ENCODE measurements around the gene SLC12A5. TPM values are rescaled to one million over a fixed set of nuclear protein-coding genes. Genes with fewer than 3 reads are reported as not detected.

SLC12A5 gene
- total RNA-seq, 4 donors from 2014 or later, result not detected

DNA sequence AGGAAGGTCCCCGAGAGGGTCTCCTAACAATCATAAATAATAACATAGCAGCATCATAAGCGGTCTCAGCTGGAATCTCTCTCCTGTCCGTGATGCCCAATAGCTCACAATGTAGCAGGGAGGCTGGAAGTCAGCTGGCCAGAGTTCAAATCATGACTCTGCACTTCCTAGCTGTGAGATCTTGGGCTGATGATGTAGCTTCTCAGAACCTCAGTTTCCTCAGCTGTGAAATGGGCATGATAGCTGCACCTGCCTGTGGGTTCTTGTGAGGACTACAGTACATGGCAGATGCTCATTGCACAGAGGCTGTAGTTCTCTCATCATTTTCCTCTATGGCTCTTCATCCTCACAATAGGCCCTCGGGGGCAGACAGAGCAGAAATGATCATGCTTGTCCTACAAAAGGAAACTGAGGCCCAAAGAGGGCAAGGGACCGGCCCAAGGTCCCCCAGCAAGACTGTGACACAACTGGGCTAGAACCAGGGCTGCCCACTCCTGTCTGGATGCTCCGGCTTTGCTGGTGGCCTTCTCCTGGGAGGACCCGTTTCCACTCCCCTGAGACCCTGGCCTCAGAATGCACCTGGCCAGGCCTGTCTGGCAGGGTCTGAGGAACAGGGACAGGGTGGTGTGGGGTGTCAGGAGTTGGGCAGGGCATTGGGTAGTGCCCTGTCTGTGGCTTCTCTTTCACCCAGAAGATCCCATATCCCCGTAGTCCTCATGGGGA is 17.7 kb downstream of the SLC12A5 start:
- no peaks in the 10 kb centered on the region for H3K36me3 ChIP-seq
- in situ Hi-C loops (cut with MboI; ENCODE audit: low sequenced_read_pairs in 4 of 4), result no loop called here
- TF ChIP-seq, protein P1, sequence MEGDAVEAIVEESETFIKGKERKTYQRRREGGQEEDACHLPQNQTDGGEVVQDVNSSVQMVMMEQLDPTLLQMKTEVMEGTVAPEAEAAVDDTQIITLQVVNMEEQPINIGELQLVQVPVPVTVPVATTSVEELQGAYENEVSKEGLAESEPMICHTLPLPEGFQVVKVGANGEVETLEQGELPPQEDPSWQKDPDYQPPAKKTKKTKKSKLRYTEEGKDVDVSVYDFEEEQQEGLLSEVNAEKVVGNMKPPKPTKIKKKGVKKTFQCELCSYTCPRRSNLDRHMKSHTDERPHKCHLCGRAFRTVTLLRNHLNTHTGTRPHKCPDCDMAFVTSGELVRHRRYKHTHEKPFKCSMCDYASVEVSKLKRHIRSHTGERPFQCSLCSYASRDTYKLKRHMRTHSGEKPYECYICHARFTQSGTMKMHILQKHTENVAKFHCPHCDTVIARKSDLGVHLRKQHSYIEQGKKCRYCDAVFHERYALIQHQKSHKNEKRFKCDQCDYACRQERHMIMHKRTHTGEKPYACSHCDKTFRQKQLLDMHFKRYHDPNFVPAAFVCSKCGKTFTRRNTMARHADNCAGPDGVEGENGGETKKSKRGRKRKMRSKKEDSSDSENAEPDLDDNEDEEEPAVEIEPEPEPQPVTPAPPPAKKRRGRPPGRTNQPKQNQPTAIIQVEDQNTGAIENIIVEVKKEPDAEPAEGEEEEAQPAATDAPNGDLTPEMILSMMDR (IDR thresholded peaks at IDR 0.05 in 4 of 5, conservative IDR thresholded peaks at IDR 0.05 in 1 of 5), result no peak
- no peak for TF ChIP-seq POLR2A (IDR thresholded peaks at IDR 0.05)
- ATAC-seq (no peak), DNase-seq (no peak)
- H3K27me3 ChIP-seq, result peaks cover 0 to 2% (median 0%) of the 10 kb centered on the region in 3 donors
- H3K4me1 ChIP-seq, result no peaks in the 10 kb centered on the region
- no peak overlapping the region for H3K4me3 ChIP-seq
- intact Hi-C loops (cut with DNase I; ENCODE audit: low total_unique reads), result no loop called here
- no peaks in the 10 kb centered on the region for H3K9me3 ChIP-seq
- H3K27ac ChIP-seq, result no peak overlapping the region

GRCh38 chr20:46047821-46048220 is 18.8 kb downstream of the SLC12A5 start:
- no peak overlapping the region for H3K4me3 ChIP-seq
- H3K27ac ChIP-seq, result no peak overlapping the region
- H3K4me1 ChIP-seq, result no peaks in the 10 kb centered on the region
- in situ Hi-C loops (cut with MboI; ENCODE audit: low sequenced_read_pairs in 4 of 4) (no loop called here), intact Hi-C loops (cut with DNase I; ENCODE audit: low total_unique reads) (no loop called here)
- no peaks in the 10 kb centered on the region for H3K36me3 ChIP-seq
- DNase-seq (no peak), ATAC-seq (no peak)
- no peaks in the 10 kb centered on the region for H3K9me3 ChIP-seq
- peaks cover 0 to 2% (median 0%) of the 10 kb centered on the region in 3 donors for H3K27me3 ChIP-seq
- TF ChIP-seq POLR2A (IDR thresholded peaks at IDR 0.05), result no peak
- TF ChIP-seq, protein P1 (IDR thresholded peaks at IDR 0.05 in 4 of 5, conservative IDR thresholded peaks at IDR 0.05 in 1 of 5), result no peak

DNA sequence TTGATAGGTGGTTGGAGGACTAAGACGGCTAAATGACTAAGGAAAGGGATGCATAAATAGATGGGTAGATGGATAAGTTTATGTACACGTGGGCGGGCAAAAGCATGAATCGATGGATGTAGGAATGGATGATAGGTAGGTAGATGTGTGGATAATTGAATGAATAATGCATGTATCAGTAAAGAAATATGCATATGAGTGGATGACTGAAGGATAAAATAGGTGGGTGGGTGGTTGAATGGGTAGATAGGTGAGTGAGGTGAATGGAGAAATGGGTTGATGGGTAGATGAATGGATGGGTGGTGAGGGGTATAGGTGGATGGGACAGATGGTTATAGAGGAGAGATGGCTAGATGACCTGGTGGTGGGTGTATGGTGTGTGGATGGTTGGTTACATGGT is 20.2 kb downstream of the SLC12A5 start:
- no peaks in the 10 kb centered on the region for H3K36me3 ChIP-seq
- H3K4me1 ChIP-seq, result no peaks in the 10 kb centered on the region
- DNase-seq (no peak), ATAC-seq (no peak)
- H3K9me3 ChIP-seq, result no peaks in the 10 kb centered on the region
- no peak for TF ChIP-seq POLR2A (IDR thresholded peaks at IDR 0.05)
- TF ChIP-seq, protein P1 (IDR thresholded peaks at IDR 0.05 in 4 of 5, conservative IDR thresholded peaks at IDR 0.05 in 1 of 5), result no peak
- H3K4me3 ChIP-seq, result no peak overlapping the region
- H3K27ac ChIP-seq, result no peak overlapping the region
- H3K27me3 ChIP-seq, result peaks cover 0 to 2% (median 0%) of the 10 kb centered on the region in 3 donors
- intact Hi-C loops (cut with DNase I; ENCODE audit: low total_unique reads), result no loop called here
- in situ Hi-C loops (cut with MboI; ENCODE audit: low sequenced_read_pairs in 4 of 4), result no loop called here

DNA sequence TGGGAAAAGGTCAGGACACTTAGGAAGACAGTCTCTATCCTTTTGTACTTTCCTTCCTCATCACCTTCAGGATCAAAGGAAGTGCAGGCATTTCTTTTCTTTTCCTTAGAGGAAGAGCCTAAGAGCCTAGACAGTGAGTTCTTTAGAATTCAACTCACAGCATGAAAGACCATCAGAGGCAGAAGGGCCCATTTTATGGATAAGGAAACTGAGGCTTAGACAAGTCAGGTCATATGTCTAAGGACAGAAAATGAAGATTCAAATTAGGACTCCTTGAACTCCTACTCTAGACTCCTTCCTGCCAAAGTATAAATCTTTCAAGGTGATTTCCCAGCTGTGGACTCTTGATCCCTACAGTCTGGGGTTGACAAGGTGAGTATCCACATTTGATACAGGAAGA is 20.8 kb downstream of the SLC12A5 start:
- DNase-seq (no peak), ATAC-seq (no peak)
- Histone ChIP-seq H3K27me3 (peaks cover 0 to 2% (median 0%) of the 10 kb centered on the region in 3 donors), H3K27ac (no peak overlapping the region), H3K36me3 (no peaks in the 10 kb centered on the region), H3K9me3 (no peaks in the 10 kb centered on the region), H3K4me3 (no peak overlapping the region), H3K4me1 (no peaks in the 10 kb centered on the region)
- in situ Hi-C loops (cut with MboI; ENCODE audit: low sequenced_read_pairs in 4 of 4), result no loop called here
- TF ChIP-seq, protein P1 (IDR thresholded peaks at IDR 0.05 in 4 of 5, conservative IDR thresholded peaks at IDR 0.05 in 1 of 5), result no peak
- no peak for TF ChIP-seq POLR2A (IDR thresholded peaks at IDR 0.05)
- intact Hi-C loops (cut with DNase I; ENCODE audit: low total_unique reads), result no loop called here

All from gastrocnemius medialis (tissue), 4 donors.